ENCODE results near the gene RELT. TPM values are rescaled to one million over a fixed set of nuclear protein-coding genes. Genes with fewer than 3 reads are reported as not detected.

The RELT gene
- total and polyA plus RNA-seq, 2 donors (not counting 1 experiment from before 2014, with no cell fraction given), result 71.6 to 92.4 TPM

GRCh38 chr11:73388265-73389133 is 12.3 kb downstream of the RELT start:
- no peaks in the 10 kb centered on the region for H3K9me3 ChIP-seq (ENCODE audit: control extremely low read depth in 1 of 3, control insufficient read depth in 2 of 3, insufficient read depth in 1 of 3, low read length in 2 of 3)
- CTCF ChIA-PET, result interaction anchor here (0.9 to 13.9 kb wide), 6 partner anchors 20 to 272 kb away, joined by 3 to 352 read pairs (median 4); partner anchors contain the start of genes ARHGEF17 and RELT
- peak overlapping the region; percentile 24 for H3K9ac ChIP-seq (ENCODE audit: low read length)
- Mint-ChIP-seq H3K4me3 (peak overlapping the region; percentile 100), H3K9me3 (ENCODE audit: insufficient read depth) (no peaks in the 10 kb centered on the region), H3K27me3 (no peaks in the 10 kb centered on the region), H3K4me1 (peaks cover 80% of the 10 kb centered on the region), H3K27ac (peak overlapping the region; percentile 99)
- H2AFZ ChIP-seq (ENCODE audit: insufficient read depth, low read depth, low read length, poor library complexity, severe bottlenecking), result no peak overlapping the region
- no peak for ATAC-seq (ENCODE audit: low read depth)
- peak overlapping the region in 2 of 5 experiments; percentile 2 to 37 for H3K4me3 ChIP-seq (ENCODE audit: control extremely low read depth in 1 of 5, extremely low read depth in 1 of 5, insufficient read depth in 1 of 5, low read depth in 2 of 5, low read length in 4 of 5)
- H3K4me2 ChIP-seq (replicated peaks; ENCODE audit: low read depth, low read length, poor library complexity, severe bottlenecking), result peak overlapping the region; percentile 89
- peaks cover 0 to 46% of the 10 kb centered on the region in 2 experiments for H3K36me3 ChIP-seq (replicated peaks in 1 of 2; ENCODE audit: control extremely low read depth in 1 of 2, control insufficient read depth in 1 of 2, extremely low read depth in 1 of 2, insufficient read depth in 2 of 2, low read length in 1 of 2)
- 38% methylated on average over 18 of the region's 23 CpGs for WGBS (ENCODE audit: insufficient coverage)
- peak; percentile 55 for DNase-seq
- intact Hi-C loops (cut with micrococcal nuclease), result loop anchor here (5.0 kb wide), 1 partner anchor 651 kb away; no protein-coding TSS in a partner anchor
- peaks cover 71 to 87% of the 10 kb centered on the region in 2 donors for H3K4me1 ChIP-seq (ENCODE audit: control insufficient read depth in 2 of 2, insufficient read depth in 2 of 2, low read length in 2 of 2)
- H3K27ac ChIP-seq (ENCODE audit: low read length in 2 of 2), result peak overlapping the region; percentile 98
- peaks cover 55% of the 10 kb centered on the region for H4K20me1 ChIP-seq (ENCODE audit: control insufficient read depth, insufficient read depth, low read length, poor library complexity, severe bottlenecking)
- no peak for TF ChIP-seq EZH2 (IDR thresholded peaks at IDR 0.05; ENCODE audit: borderline replicate concordance, insufficient read depth, low read depth, low read length, poor library complexity, severe bottlenecking)
- TF ChIP-seq CTCF (IDR thresholded peaks at IDR 0.05), result no peak
- POLR2A ChIA-PET, result interaction anchor here (0.5 to 1.7 kb wide), 2 partner anchors 9 to 236 kb away, joined by 3 to 5 read pairs; no protein-coding TSS in a partner anchor
- H3K79me2 ChIP-seq (ENCODE audit: control insufficient read depth, insufficient read depth, low read length), result peaks cover 83% of the 10 kb centered on the region
- H3K27me3 ChIP-seq (replicated peaks in 1 of 4; ENCODE audit: control extremely low read depth in 1 of 4, control insufficient read depth in 3 of 4, insufficient read depth in 4 of 4, low read length in 3 of 4), result no peaks in the 10 kb centered on the region
